CD4-positive, alpha-beta T cell (primary cell): Measurements from ENCODE around the gene FAM193B. TPM values are rescaled to one million over a fixed set of nuclear protein-coding genes. Genes with fewer than 3 reads are reported as not detected.

Experiments used
- ATAC-seq: fragments of 200-7000 bp; cut with Tn5 transposase; one replicate; pipeline ENCODE4 v1.10.0; 2022; ENCODE audit warnings: mild to moderate bottlenecking; ENCODE audit not compliant: poor library complexity
- CTCF ChIA-PET: fragments of 350-600 bp; sonication (Branson Sonifier 250); formaldehyde crosslinking; loops from one replicate; lab custom pipeline; 2021; ENCODE audit warnings: antibody characterized with exemption, inconsistent platforms; lab: Charles Lee
- POLR2A ChIA-PET: fragments of 350-600 bp; sonication (Branson Sonifier 250); formaldehyde crosslinking; loops from one replicate; lab custom pipeline; 2021; ENCODE audit warnings: antibody characterized with exemption, inconsistent platforms; lab: Charles Lee
- DNase-seq, 14 experiments: peaks; one replicate each; pipeline ENCODE4 v3.0.0-alpha.2; 2013 to 2020; ENCODE audit warnings: mixed read lengths in 2 of 14
- H3K27ac ChIP-seq, 2 donors: one replicate each; pipeline versions ENCODE4 v1.5.1 to v1.7.0; 2013; ENCODE audit warnings: low read length in 2 of 2, low read depth in 1 of 2, mild to moderate bottlenecking in 1 of 2
- H3K27me3 ChIP-seq, 2 experiments: 1 replicate in 1 of 2; 2 replicates in 1 of 2; pipeline versions ENCODE4 v1.6.1 to v1.7.0; 2013; ENCODE audit warnings: low read length in 2 of 2, control low read depth in 1 of 2, mild to moderate bottlenecking in 1 of 2, moderate library complexity in 1 of 2; ENCODE audit not compliant: insufficient read depth in 2 of 2, control insufficient read depth in 1 of 2
- H3K36me3 ChIP-seq: one replicate; pipeline ENCODE4 v1.6.1; 2013; ENCODE audit warnings: low read length, control low read depth; ENCODE audit not compliant: insufficient read depth
- H3K4me1 ChIP-seq: one replicate; pipeline ENCODE4 v1.6.1; 2013; ENCODE audit warnings: low read length, control low read depth; ENCODE audit not compliant: insufficient read depth
- H3K4me3 ChIP-seq: one replicate; pipeline ENCODE4 v1.5.1; 2013; ENCODE audit warnings: mild to moderate bottlenecking, low read length, moderate library complexity
- H3K9me3 ChIP-seq, 2 experiments: 1 replicate in 1 of 2; 2 replicates in 1 of 2; pipeline versions ENCODE4 v1.6.1 to v1.7.0; 2013; ENCODE audit warnings: low read length in 2 of 2, mild to moderate bottlenecking in 2 of 2, control low read depth in 1 of 2, moderate library complexity in 1 of 2; ENCODE audit not compliant: control insufficient read depth in 1 of 2, insufficient read depth in 1 of 2
- H3K27ac Mint-ChIP-seq: one replicate; pipeline ENCODE4 v1.8.0; 2020; ENCODE audit warnings: mixed read lengths
- H3K27me3 Mint-ChIP-seq: one replicate; pipeline ENCODE4 v1.8.0; 2021; ENCODE audit warnings: mixed read lengths
- H3K36me3 Mint-ChIP-seq: one replicate; pipeline ENCODE4 v1.8.0; 2021; ENCODE audit warnings: low read depth, mixed read lengths
- H3K4me1 Mint-ChIP-seq: one replicate; pipeline ENCODE4 v1.8.0; 2021; ENCODE audit warnings: low read depth, mixed read lengths
- H3K4me3 Mint-ChIP-seq: one replicate; pipeline ENCODE4 v1.8.0; 2020; ENCODE audit warnings: mild to moderate bottlenecking, mixed read lengths
- H3K9me3 Mint-ChIP-seq: one replicate; pipeline ENCODE4 v1.8.0; 2020; ENCODE audit warnings: mixed read lengths
- CTCF ChIP-seq: fragments of 200-600 bp; IDR thresholded peaks from one replicate; pipeline ENCODE4 v1.8.0; 2022; ENCODE audit warnings: antibody characterized with exemption, mild to moderate bottlenecking
- intact Hi-C, 2 experiments: fragments of 100-400 bp; cut with DNase I in 1 of 2; cut with micrococcal nuclease in 1 of 2; formaldehyde crosslinking; loops; one replicate each; pipeline versions ENCODE4 v1.15.1 to v1.9.0; 2023 to 2025; cut with DNase I, micrococcal nuclease
- total RNA-seq, 174 experiments: library from RNA in 2 of 174; stranded (reverse) in 2 of 174; gene quantifications; one replicate each; pipeline ENCODE4 v1.2.3 and lab custom pipeline; 2021 to 2026

The FAM193B gene
- total RNA-seq, 2 experiments from 2014 or later, result 150 to 155 TPM

DNA sequence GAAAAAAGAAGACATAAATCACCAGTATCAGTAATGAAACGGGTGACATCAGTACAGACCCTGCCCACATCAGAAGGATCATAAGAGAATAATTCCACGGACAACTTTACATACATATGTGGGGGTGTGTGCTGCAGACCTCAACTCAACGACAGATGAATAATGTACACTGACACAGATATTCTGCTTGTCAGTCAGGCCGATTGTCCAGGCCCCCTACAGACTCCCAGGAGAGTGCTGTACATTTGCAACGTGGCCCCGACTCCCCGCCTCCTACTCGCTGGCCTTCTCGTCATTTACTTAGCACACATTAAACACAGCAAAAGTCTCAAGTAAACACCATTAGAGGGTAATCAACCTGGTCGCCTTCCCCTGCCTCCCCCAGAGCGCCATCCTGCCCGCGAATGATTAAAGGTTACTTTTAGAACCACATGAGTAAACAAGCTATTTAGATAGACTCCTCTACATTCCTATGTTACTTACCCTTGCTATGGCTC lies 34.1 kb upstream of the FAM193B start:
- DNase-seq (no peak), ATAC-seq (no peak)
- Mint-ChIP-seq H3K4me1 (peaks cover 22% of the 10 kb centered on the region), H3K9me3 (no peaks in the 10 kb centered on the region), H3K36me3 (peaks cover 11% of the 10 kb centered on the region), H3K27ac (no peak overlapping the region), H3K27me3 (peaks cover 46% of the 10 kb centered on the region), H3K4me3 (no peak overlapping the region)
- ChIA-PET POLR2A (no interaction called here), CTCF (no interaction called here)
- peaks cover 4 to 9% of the 10 kb centered on the region in 2 experiments for H3K27me3 ChIP-seq
- intact Hi-C loops, result no loop called here
- TF ChIP-seq CTCF, result no peak
- no peak overlapping the region for H3K27ac ChIP-seq
- no peaks in the 10 kb centered on the region for H3K9me3 ChIP-seq
- no peak overlapping the region for H3K4me3 ChIP-seq
- H3K4me1 ChIP-seq, result peaks cover 18% of the 10 kb centered on the region
- H3K36me3 ChIP-seq, result peaks cover 5% of the 10 kb centered on the region

- Histone ChIP-seq H3K4me3 (no peak overlapping the region), H3K27me3 (no peaks in the 10 kb centered on the region), H3K36me3 (no peaks in the 10 kb centered on the region), H3K27ac (no peak overlapping the region), H3K9me3 (no peaks in the 10 kb centered on the region), H3K4me1 (no peaks in the 10 kb centered on the region)
- ATAC-seq, result no peak
- intact Hi-C loops, result no loop called here
- ChIA-PET POLR2A (no interaction called here), CTCF (interaction anchor here (0.7 kb wide), 1 partner anchor 164 kb away, joined by 3 read pairs; no protein-coding TSS in a partner anchor)
- Mint-ChIP-seq H3K36me3 (no peaks in the 10 kb centered on the region), H3K4me3 (no peak overlapping the region), H3K4me1 (no peaks in the 10 kb centered on the region), H3K9me3 (no peaks in the 10 kb centered on the region), H3K27me3 (peaks cover 10% of the 10 kb centered on the region), H3K27ac (no peak overlapping the region)
- TF ChIP-seq CTCF, result no peak
- no peak for DNase-seq
These were observed 24.0 kb upstream of the FAM193B start for GRCh38 chr5:177578316-177578715.

- no peak for TF ChIP-seq CTCF
- ATAC-seq (no peak), DNase-seq (no peak)
- H3K4me1 ChIP-seq, result no peaks in the 10 kb centered on the region
- Mint-ChIP-seq H3K4me1 (no peaks in the 10 kb centered on the region), H3K4me3 (no peak overlapping the region), H3K27me3 (peaks cover 5% of the 10 kb centered on the region), H3K9me3 (peaks cover 2% of the 10 kb centered on the region), H3K36me3 (no peaks in the 10 kb centered on the region), H3K27ac (no peak overlapping the region)
- H3K27ac ChIP-seq, result no peak overlapping the region
- ChIA-PET CTCF (no interaction called here), POLR2A (no interaction called here)
- no peaks in the 10 kb centered on the region for H3K27me3 ChIP-seq
- intact Hi-C loops, result no loop called here
- no peaks in the 10 kb centered on the region for H3K36me3 ChIP-seq
- H3K4me3 ChIP-seq, result no peak overlapping the region
- H3K9me3 ChIP-seq, result peaks cover 0 to 4% of the 10 kb centered on the region in 2 experiments
These were observed 21.8 kb upstream of the FAM193B start for GRCh38 chr5:177576169-177576568.
